SIG-M5 treated with dmso at 0.1 percent for 504 hours (cell line): ENCODE measurements around the gene SNRPD2.
A peak's percentile ranks its signal among the peaks of the same experiment; 100 is the strongest.

Source experiments
- DNase-seq: peaks from one replicate; lab custom pipeline; 2025; ENCODE audit not compliant: unreplicated experiment; lab: John Stamatoyannopoulos, UW

The SNRPD2 gene

GRCh38 chr19:45659096-45659729, 32.5 kb downstream of the SNRPD2 start:
- DNase-seq, result no peak

GRCh38 chr19:45657520-45658167, 34.1 kb downstream of the SNRPD2 start:
- no peak for DNase-seq

GRCh38 chr19:45655073-45655472, 36.7 kb downstream of the SNRPD2 start:
- no peak for DNase-seq

- DNase-seq, result no peak
These were observed 38.1 kb downstream of the SNRPD2 start for GRCh38 chr19:45653634-45654033.

GRCh38 chr19:45650722-45651121, 41.0 kb downstream of the SNRPD2 start:
- no peak for DNase-seq

GRCh38 chr19:45646345-45646698, 45.4 kb downstream of the SNRPD2 start:
- DNase-seq, result no peak

GRCh38 chr19:45645631-45646344, 46.0 kb downstream of the SNRPD2 start:
- DNase-seq, result peak; percentile 85

- DNase-seq, result no peak
These were observed 46.6 kb downstream of the SNRPD2 start for GRCh38 chr19:45645068-45645630.

- no peak for DNase-seq
These were observed 47.6 kb downstream of the SNRPD2 start for GRCh38 chr19:45643927-45644771.

- DNase-seq, result peak; percentile 77
These were observed 48.5 kb downstream of the SNRPD2 start for GRCh38 chr19:45643024-45643926.

GRCh38 chr19:45641274-45642105, 50.3 kb downstream of the SNRPD2 start:
- DNase-seq, result peak; percentile 97

- no peak for DNase-seq
These were observed 50.9 kb downstream of the SNRPD2 start for GRCh38 chr19:45640849-45641273.

- peak; percentile 24 for DNase-seq
These were observed 52.6 kb downstream of the SNRPD2 start, which contains the start of gene EML2 for GRCh38 chr19:45638930-45639729. TSS of gene EML2 (minus strand) at chr19:45639397. CDS start at chr19:45639376, 21 bp downstream.

GRCh38 chr19:45637890-45638667, 53.7 kb downstream of the SNRPD2 start:
- no peak for DNase-seq
